Stimulated activated CD8-positive, alpha-beta memory T cell treated with anti-CD3 and anti-CD28 coated beads, Interleukin-4, amount 100 ng/mL, for 48 hours (primary cell): Measurements from ENCODE around the gene ING5.

Experiments
- DNase-seq: peaks from one replicate; pipeline ENCODE4 v3.0.0-alpha.2; 2020

ING5 gene

DNA sequence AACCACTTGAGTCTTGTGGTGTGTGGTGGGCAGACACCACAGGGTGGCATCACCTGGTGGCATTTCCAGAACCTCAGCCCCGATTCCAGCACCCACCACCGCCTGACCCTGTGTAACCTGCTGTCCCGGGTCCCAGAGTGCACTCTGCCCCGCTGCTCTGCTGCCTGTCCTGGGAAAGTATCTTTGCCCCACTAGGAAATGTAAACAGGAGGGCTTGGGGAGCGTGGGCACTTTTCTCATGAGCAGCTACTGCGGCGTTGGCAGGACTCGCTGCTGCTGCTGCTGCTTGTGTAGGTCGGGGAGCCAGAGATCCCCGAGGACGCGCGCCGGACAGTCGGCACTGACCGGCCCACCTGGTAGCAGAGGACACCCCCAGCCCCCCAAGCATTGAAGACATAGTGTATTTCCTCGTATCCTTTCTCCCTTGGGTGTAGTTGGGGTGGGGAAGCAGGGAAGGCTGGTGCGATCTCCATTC lies 28.6 kb upstream of the ING5 start:
- no peak for DNase-seq

GRCh38 chr2:241673797-241674725 lies 27.8 kb upstream of the ING5 start:
- DNase-seq, result no peak

GRCh38 chr2:241675885-241676284 lies 26.0 kb upstream of the ING5 start:
- no peak for DNase-seq

GRCh38 chr2:241676665-241677064 lies 25.2 kb upstream of the ING5 start:
- DNase-seq, result no peak

DNA sequence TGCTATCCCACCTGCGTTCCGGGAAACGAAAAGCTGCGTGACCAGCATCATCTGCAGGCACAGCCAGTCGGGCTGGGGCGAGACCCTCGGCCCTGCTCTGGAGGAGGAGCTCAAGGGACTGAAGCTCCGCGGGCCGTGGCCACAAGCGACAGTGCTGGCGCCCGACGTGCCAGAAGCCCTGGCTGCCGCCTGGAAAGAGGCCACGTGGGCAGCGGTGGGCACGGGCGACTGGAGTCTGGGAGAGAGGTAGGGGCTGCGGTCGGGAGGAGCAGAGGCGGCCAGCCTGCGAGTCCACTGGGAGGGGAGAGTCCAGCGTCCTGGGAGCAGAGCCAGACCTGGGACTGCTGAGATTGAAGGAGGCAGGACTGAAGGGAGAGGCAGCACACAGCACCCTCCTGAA lies 24.4 kb upstream of the ING5 start:
- DNase-seq, result no peak

- DNase-seq, result no peak
Observed at GRCh38 chr2:241678307-241678706, 23.5 kb upstream of the ING5 start.

- DNase-seq, result no peak
Observed at GRCh38 chr2:241678784-241679540, 22.9 kb upstream of the ING5 start.

DNA sequence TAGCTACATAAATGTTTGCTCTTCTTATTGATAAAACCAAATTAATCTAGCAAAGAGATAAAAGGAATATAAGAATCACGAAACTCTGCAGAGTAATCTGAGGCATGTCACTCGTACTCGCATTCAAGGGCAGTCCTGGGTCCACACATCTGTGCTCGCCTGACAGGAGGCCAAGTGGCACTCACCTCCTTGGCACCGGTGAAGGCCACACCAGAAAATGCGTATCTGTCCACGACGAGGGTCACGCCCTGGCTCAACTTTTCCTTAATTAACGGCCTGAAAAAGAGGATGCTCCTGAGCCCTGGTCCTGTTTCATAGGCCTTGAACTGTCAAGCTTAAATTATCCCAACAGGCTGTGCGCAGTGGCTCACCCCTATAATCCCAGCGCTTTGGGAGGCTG lies 21.8 kb upstream of the ING5 start:
- DNase-seq, result no peak

DNA sequence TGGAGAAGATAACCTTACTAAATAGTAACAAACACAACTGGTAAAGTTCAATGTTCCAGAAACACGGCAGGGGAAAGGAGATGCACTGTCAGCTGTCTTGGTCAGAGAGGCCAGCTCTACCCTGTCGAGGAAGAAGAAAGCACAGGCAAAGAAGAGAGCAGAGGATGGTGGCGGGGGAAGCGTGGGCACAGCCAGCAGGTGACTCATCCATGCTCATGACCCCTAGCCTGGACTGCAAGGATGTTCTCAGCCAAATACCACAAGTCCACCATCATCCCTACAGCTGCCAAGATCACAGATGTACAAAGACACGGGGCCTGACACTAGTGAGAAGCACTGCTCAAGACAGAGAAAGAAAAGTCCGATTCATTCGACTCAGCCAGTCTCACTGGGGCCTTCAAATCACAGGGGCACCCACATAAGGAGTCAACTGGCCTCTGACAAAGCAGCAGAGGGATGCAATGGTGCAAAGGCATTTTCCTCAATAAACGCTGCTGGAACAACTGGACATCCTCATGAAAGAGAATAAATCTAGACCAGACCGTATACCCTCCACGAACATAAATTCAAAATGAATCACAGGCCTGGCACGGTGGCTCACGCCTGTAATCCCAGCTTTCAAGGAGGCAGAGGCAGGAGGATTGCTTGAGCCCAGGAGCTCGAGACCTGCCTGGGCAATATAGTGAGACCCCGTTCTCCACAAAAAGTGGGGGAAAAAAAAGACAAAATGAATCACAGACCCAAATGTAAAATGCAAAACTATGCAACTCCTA lies 20.8 kb upstream of the ING5 start:
- DNase-seq, result no peak

- DNase-seq, result peak; percentile 40
Observed at GRCh38 chr2:241686324-241686649, 15.6 kb upstream of the ING5 start.

DNA sequence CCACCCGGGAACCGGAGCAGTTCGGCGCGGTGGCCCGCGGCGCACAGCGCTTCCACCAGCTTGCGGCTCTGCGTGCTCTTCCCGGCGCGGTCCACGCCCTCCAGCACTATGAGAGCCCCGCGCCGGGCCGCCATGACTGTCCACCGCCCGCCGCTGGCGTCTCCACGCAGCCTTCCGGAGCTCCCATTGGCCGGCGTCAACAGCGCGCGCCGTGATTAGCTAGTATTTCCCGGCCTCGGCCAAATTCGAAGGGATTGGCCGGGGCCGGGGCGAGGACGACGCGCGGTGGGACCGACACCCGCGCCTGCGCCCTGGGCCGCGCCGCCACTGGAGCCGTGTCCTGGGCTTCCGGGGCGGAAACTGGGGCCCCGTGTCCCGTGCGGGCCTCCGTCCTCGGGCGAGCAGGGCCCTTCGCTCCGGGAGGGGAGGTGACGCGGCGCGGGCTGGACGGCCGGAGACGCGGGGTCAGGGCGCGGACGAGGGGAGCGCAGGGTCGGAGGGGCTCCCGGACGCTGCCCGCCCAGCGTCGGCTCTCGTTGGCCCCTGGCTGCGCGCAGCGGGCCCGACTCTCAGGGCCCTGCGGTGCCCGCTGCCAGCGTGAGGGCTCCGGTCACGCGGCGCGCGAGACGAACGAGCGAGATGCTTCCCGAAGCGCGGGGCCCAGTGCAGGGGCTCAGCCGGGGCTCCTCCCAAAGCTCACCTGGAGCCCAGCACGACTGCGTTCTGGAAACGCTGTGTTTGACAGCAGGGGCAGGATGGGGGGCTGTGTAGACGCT lies 15.0 kb upstream of the ING5 start, which contains the start of gene DTYMK:
Gene DTYMK (minus strand): TSS at position 166 of the 776 bp plus-strand sequence. CDS start 32 bp downstream, at position 134.
- DNase-seq, result peak; percentile 95

DNA sequence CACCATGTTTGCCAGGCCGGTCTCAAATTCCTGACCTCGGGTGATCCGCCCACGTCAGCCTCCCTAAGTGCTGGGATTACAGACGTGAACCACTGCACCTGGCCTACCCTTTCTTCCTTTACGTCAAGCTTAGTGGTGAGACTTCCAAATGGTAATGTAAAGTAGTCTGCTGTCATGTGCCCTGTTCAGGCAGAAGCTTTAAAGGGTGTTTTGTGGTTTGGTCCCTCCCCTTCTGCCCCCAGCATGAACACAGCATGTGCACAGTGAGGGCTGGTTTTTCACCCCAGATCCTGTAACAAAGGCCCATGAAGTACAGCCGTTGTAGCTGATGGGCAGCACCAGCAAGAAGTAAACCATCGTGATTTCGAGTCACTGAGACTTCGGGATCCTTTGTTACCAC lies 12.5 kb upstream of the ING5 start:
- no peak for DNase-seq

GRCh38 chr2:241690202-241690717 lies 11.6 kb upstream of the ING5 start:
- no peak for DNase-seq

DNA sequence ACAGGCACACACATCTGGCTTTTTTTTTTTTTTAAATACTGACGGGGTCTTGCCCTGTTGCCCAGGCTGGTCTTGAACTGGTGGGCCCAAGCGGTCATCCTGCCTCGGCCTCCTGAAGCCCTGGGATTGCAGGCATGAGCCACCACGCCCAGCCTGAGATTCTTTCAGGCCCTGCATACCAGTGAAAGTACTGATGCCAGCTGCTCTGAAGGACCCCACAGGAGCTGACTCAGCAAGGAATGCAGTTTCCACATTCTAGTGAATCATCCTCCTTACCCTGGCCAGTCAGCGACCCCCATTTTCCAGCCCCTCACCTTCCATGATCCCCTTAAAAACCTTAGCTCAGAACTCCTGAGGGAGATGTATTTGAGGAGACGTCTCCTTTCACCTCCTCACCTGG lies 9.4 kb upstream of the ING5 start:
- DNase-seq, result no peak

GRCh38 chr2:241695651-241696050 lies 6.2 kb upstream of the ING5 start:
- DNase-seq, result no peak

GRCh38 chr2:241701149-241701398 lies 765 bp upstream of the ING5 start:
- DNase-seq, result no peak

GRCh38 chr2:241702155-241703031 lies 554 bp downstream of the ING5 start:
- DNase-seq, result peak; percentile 91

DNA sequence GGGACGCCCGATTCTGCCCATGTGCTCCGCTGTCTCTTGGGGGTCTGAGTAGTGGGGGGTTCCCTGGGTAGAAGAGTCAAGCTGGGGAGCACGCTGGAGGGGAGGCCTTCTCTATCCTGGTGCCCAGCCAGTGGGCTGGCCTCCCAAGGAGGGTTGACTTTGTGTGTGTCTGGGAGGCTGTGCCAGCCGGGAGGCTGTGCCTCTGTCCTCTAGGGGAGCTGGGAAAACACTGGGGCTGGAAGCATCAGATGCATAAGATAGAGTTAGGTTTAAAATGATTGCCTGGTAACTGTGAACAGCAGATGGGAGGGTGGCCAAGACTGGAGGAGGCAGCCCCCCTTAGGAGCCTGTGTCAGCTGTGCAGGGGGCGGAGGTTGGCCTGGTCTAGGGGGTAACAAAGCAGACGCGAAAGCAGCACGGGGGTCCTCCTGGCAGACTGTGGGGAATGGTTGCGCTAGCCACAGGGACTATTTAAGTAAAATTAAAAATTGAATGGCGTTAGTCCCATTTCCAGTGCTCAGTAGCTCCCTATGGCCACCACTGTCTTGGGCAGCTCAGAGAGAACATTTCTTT lies 1.3 kb downstream of the ING5 start:
- no peak for DNase-seq

DNA sequence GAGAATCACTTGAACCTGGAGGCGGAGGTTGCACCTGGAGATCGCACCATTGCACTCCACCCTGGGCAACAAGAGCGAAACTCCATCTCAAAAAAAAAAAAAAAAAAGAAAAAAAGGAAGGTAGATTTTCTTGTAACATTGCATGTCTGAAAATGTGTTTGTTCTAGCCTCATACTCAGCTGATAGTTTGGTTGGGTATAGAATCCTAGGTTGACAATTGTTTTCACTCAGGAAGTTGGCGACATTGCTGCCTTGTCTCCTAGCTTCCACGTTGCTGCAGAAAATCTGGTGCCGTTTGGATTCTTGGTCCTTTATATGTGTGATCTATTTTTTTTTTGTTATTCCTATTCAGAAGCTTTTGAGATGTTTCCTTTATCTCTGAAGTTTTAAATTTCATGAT lies 4.7 kb downstream of the ING5 start:
- no peak for DNase-seq

DNA sequence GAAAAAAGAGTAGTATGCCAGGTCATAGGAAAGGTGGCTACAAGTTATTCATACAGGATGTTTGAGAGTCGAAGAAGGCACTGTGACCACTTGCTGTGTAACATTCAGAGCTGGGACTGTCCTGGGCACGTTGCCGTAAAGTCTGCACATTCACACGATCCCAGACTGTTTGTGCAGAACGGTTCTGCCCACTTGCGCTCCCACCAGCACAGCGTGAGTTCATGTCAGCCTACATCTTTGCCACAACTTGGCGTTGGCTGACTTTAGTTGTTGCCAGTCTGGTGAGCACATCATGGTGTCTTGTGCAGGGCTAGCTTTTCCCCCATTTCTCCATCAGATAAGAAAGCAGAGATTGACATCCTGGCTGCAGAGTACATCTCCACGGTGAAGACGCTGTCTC lies 7.0 kb downstream of the ING5 start:
- DNase-seq, result no peak

GRCh38 chr2:241719093-241719492 lies 17.3 kb downstream of the ING5 start:
- DNase-seq, result no peak
